T-helper 2 cell treated with Interferon-gamma antibody and Interleukin-4, amounts not matched to agents 5 μg/mL and 100 μg/mL, for 36 hours (primary cell): Measurements from ENCODE around the gene NDUFS6.

ENCODE experiments used
- DNase-seq: peaks from one replicate; pipeline ENCODE4 v3.0.0; 2021; ENCODE audit warnings: low spot score
- H3K27ac Mint-ChIP-seq: one replicate; pipeline ENCODE4 v1.8.0; 2021; ENCODE audit warnings: mild to moderate bottlenecking, mixed read lengths
- H3K27me3 Mint-ChIP-seq: one replicate; pipeline ENCODE4 v1.8.0; 2021; ENCODE audit warnings: low read depth, mixed read lengths
- H3K36me3 Mint-ChIP-seq: one replicate; pipeline ENCODE4 v1.8.0; 2021; ENCODE audit warnings: low read depth, mixed read lengths
- H3K4me1 Mint-ChIP-seq: one replicate; pipeline ENCODE4 v1.8.0; 2021; ENCODE audit warnings: low read depth, mixed read lengths
- H3K4me3 Mint-ChIP-seq: one replicate; pipeline ENCODE4 v1.8.0; 2022; ENCODE audit warnings: mild to moderate bottlenecking, moderate library complexity, mixed read lengths
- H3K9me3 Mint-ChIP-seq: one replicate; pipeline ENCODE4 v1.8.0; 2021; ENCODE audit warnings: mixed read lengths

NDUFS6 gene

GRCh38 chr5:1855075-1855474 is 53.9 kb downstream of the NDUFS6 start:
- H3K36me3 Mint-ChIP-seq = no peaks in the 10 kb centered on the region
- peaks cover 36% of the 10 kb centered on the region for H3K27me3 Mint-ChIP-seq
- no peaks in the 10 kb centered on the region for H3K4me1 Mint-ChIP-seq
- no peaks in the 10 kb centered on the region for H3K9me3 Mint-ChIP-seq
- no peak for DNase-seq
- H3K4me3 Mint-ChIP-seq = no peak overlapping the region
- no peak overlapping the region for H3K27ac Mint-ChIP-seq

DNA sequence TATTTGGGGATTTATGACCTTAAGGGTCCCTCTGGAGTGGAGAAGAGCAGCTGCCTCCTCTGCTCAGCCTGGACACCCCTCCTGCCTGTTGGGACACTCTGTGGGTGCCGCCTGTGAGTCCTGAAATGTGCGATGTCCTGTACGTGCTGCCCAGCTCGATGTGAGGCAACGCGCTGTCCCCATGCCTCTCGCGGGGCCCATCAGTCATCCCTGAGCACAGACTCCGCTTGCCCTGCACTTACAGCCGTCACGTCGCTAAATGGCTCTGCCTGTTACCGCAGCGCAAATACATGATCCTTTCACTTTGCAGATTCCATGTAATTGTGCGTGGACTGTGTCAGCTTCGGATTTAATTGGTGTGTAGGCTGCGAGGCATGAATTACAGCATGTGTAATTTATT is 54.4 kb downstream of the NDUFS6 start:
- DNase-seq = no peak
- H3K36me3 Mint-ChIP-seq = no peaks in the 10 kb centered on the region
- no peak overlapping the region for H3K4me3 Mint-ChIP-seq
- H3K27me3 Mint-ChIP-seq = peaks cover 32% of the 10 kb centered on the region
- no peaks in the 10 kb centered on the region for H3K9me3 Mint-ChIP-seq
- H3K4me1 Mint-ChIP-seq = no peaks in the 10 kb centered on the region
- H3K27ac Mint-ChIP-seq = no peak overlapping the region

DNA sequence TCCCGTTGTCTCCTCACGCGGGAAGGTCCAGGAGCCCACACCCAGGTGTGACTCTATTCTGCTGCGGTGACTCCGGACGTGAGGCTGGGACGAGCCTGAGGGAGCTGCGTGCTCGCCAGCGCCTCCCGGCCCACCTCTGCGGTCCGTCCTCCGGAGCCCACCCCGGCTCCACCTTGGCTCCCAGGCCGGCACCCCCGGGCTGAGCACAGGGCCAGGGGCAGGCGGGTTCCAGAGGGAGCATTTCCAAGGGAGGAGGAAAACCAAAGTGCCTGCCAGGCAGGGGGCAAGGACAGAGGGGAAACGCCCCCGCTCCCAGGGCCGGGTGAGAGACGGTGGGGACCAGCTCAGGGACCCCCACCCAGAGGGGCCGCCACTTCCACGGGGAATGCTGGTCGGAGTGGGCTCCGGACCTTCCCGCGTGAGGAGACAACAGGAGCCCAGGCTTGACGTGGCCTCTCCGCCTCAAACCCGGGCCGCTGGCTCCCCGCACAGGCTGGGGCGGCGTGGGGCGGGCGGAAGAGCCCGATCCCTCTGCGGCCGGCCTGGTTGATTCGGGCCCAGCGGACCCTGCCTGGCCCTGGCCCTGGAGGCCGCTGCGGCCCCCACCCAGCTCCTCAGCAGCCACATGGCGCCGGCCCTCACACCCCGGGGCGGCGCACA is 55.5 kb downstream of the NDUFS6 start:
- H3K9me3 Mint-ChIP-seq = no peaks in the 10 kb centered on the region

GRCh38 chr5:1857256-1857600 is 56.0 kb downstream of the NDUFS6 start:
- Mint-ChIP-seq H3K4me1 (no peaks in the 10 kb centered on the region), H3K36me3 (no peaks in the 10 kb centered on the region), H3K4me3 (no peak overlapping the region), H3K27me3 (peaks cover 18% of the 10 kb centered on the region), H3K27ac (no peak overlapping the region), H3K9me3 (no peaks in the 10 kb centered on the region)
- DNase-seq = no peak

More for the DNA sequence above, 55.5 kb downstream of the NDUFS6 start:
- no peaks in the 10 kb centered on the region for H3K36me3 Mint-ChIP-seq
- DNase-seq = no peak
- H3K27me3 Mint-ChIP-seq = peaks cover 22% of the 10 kb centered on the region
- H3K27ac Mint-ChIP-seq = no peak overlapping the region
- H3K4me3 Mint-ChIP-seq = no peak overlapping the region
- no peaks in the 10 kb centered on the region for H3K4me1 Mint-ChIP-seq

GRCh38 chr5:1858436-1858835 is 57.2 kb downstream of the NDUFS6 start:
- no peak for DNase-seq
- H3K36me3 Mint-ChIP-seq = no peaks in the 10 kb centered on the region

DNA sequence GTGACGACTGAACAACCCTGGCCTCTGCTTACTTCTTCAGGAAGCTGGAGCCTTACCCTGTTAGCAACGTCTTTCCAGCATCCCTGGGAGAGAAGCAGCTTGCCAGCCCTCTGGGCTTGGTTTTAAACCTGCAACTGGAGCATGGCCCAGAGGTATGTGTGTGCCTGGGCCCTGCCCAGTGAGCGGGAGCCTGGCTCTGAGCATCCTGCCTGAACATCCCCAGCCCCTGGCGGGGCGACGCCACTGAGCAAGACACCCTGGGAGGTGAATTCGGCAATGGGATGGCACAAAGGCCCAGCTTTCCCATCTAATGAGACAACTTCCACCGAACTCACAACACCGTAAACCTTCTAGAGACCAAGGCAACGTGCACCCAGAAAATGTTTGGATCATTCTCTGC is 57.9 kb downstream of the NDUFS6 start:
- H3K27ac Mint-ChIP-seq = no peak overlapping the region
- no peaks in the 10 kb centered on the region for H3K4me1 Mint-ChIP-seq
- no peaks in the 10 kb centered on the region for H3K9me3 Mint-ChIP-seq
- H3K36me3 Mint-ChIP-seq = no peaks in the 10 kb centered on the region
- no peak for DNase-seq
- no peak overlapping the region for H3K4me3 Mint-ChIP-seq
- peaks cover 7% of the 10 kb centered on the region for H3K27me3 Mint-ChIP-seq

More at GRCh38 chr5:1858436-1858835, 57.2 kb downstream of the NDUFS6 start:
- Mint-ChIP-seq H3K9me3 (no peaks in the 10 kb centered on the region), H3K27ac (no peak overlapping the region), H3K4me3 (no peak overlapping the region), H3K27me3 (peaks cover 13% of the 10 kb centered on the region), H3K4me1 (no peaks in the 10 kb centered on the region)

GRCh38 chr5:1860021-1860610 is 58.9 kb downstream of the NDUFS6 start:
- Mint-ChIP-seq H3K27me3 (peaks cover 3% of the 10 kb centered on the region), H3K9me3 (no peaks in the 10 kb centered on the region), H3K4me1 (no peaks in the 10 kb centered on the region)

DNA sequence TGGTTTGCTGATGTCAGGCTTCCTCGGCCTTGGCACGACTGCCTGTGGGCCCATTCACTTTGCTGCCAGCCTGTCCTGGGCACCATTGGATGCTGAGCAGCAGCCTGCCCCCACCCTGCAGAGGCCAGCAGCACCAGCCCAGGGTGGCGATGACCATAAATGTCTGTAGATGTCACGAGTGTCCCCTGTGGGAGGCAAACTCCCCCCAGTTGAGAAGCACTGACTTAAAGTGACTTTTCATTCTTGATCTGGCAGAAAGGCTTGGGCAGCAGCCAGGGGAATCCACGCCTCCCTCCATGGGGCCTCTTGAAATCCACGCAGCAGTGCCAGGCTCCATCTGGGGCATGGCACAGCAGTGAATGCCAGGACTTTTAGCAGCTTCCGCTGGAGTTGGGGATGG is 59.7 kb downstream of the NDUFS6 start:
- Mint-ChIP-seq H3K4me3 (no peak overlapping the region), H3K36me3 (no peaks in the 10 kb centered on the region)

More at GRCh38 chr5:1860021-1860610, 58.9 kb downstream of the NDUFS6 start:
- no peak overlapping the region for H3K4me3 Mint-ChIP-seq
- no peak overlapping the region for H3K27ac Mint-ChIP-seq
- no peak for DNase-seq
- no peaks in the 10 kb centered on the region for H3K36me3 Mint-ChIP-seq

DNA sequence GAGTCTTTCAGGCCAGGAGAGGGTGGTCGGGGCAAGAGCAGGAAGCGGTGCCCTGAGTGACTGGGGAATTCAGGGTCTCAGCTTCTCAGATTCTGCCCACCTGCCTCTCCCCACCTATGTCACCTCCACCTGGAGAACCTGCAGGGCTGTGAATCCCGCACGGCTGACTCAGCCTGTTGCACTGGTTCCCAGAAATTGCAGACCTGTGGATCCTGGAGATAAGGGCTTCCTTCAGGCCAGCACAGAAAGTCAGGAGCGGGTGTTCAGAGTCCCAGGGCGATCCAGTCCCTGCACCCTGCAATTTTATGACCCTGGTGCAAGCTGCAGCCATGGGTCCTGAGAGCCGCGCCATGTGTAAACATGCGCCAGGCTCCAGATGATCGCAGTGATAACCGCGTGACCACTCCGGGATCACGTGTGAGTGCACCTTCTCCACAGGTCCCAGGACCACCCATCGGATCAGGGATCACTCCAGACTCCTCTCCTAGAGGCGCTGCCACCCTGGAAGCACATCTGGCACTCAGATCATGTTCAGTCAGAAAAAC is 63.8 kb downstream of the NDUFS6 start:
- DNase-seq = no peak
- Mint-ChIP-seq H3K9me3 (no peaks in the 10 kb centered on the region), H3K4me3 (no peak overlapping the region), H3K36me3 (no peaks in the 10 kb centered on the region), H3K27ac (no peak overlapping the region), H3K4me1 (no peaks in the 10 kb centered on the region), H3K27me3 (peaks cover 2% of the 10 kb centered on the region)

More for the DNA sequence above, 59.7 kb downstream of the NDUFS6 start:
- no peak for DNase-seq
- Mint-ChIP-seq H3K27ac (no peak overlapping the region), H3K27me3 (peaks cover 2% of the 10 kb centered on the region), H3K4me1 (no peaks in the 10 kb centered on the region), H3K9me3 (no peaks in the 10 kb centered on the region)

- Mint-ChIP-seq H3K4me3 (no peak overlapping the region), H3K9me3 (no peaks in the 10 kb centered on the region), H3K36me3 (no peaks in the 10 kb centered on the region), H3K27ac (no peak overlapping the region), H3K4me1 (no peaks in the 10 kb centered on the region), H3K27me3 (peaks cover 2% of the 10 kb centered on the region)
- DNase-seq = no peak
These were observed 64.3 kb downstream of the NDUFS6 start for GRCh38 chr5:1865486-1865885.
